ENCODE results near the gene TXN. TPM values are rescaled to one million over a fixed set of nuclear protein-coding genes. Genes with fewer than 3 reads are reported as not detected.
"Not testable (repeated sequence)": the region's sequence is repeated elsewhere in the genome, so short reads cannot be mapped to it uniquely, and the experiment has no call there.

Gene TXN
- total and polyA plus RNA-seq, 4 experiments from 2014 or later: 45.6 to 267 (median 122) TPM

DNA sequence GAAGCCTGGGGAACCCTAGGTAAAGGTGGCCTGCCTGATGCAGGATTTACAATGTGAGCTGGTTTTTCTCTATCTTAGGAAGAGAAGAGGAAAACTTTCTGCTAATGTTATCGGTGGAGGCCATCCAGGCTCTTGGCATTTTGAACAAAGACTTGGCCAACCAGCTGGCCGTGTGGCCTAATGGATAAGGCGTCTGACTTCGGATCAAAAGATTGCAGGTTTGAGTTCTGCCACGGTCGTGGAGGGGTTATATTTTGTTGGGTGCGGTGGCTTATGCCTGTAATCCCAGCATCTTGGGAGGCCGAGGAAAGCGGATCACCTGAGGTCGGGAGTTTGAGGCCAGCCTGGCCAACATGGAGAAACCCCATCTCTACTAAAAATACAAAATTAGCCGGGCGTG is 58.0 kb downstream of the TXN start:
- Histone ChIP-seq H3K36me3 (ENCODE audit: insufficient read depth, low read length) (no peaks in the 10 kb centered on the region), H3K4me1 (ENCODE audit: insufficient read depth, low read length) (no peaks in the 10 kb centered on the region), H3K27me3 (ENCODE audit: insufficient read depth, low read length) (no peaks in the 10 kb centered on the region), H3K27ac (ENCODE audit: low read depth, low read length) (no peak overlapping the region), H3K9me3 (ENCODE audit: control insufficient read depth in 1 of 2, low read length in 2 of 2) (no peaks in the 10 kb centered on the region), H3K4me3 (ENCODE audit: low read length in 2 of 2) (no peak overlapping the region)
- no peaks in the 10 kb centered on the region for H3K4me1 Mint-ChIP-seq
- no peak overlapping the region for H3K4me3 Mint-ChIP-seq
- DNase-seq: no peak
- ChIA-PET POLR2A (ENCODE audit: partially characterized antibody) (no interaction called here), CTCF (ENCODE audit: partially characterized antibody) (interaction anchor here (0.8 to 1.5 kb wide), 4 partner anchors 9 to 15 kb away, joined by 3 read pairs; no protein-coding TSS in a partner anchor)
- intact Hi-C loops (cut with micrococcal nuclease): no loop called here
- H3K36me3 Mint-ChIP-seq: no peaks in the 10 kb centered on the region
- H3K27me3 Mint-ChIP-seq: peaks cover 2 to 4% of the 10 kb centered on the region in 2 donors
- no peaks in the 10 kb centered on the region for H3K9me3 Mint-ChIP-seq
- no peak overlapping the region for H3K27ac Mint-ChIP-seq

DNA sequence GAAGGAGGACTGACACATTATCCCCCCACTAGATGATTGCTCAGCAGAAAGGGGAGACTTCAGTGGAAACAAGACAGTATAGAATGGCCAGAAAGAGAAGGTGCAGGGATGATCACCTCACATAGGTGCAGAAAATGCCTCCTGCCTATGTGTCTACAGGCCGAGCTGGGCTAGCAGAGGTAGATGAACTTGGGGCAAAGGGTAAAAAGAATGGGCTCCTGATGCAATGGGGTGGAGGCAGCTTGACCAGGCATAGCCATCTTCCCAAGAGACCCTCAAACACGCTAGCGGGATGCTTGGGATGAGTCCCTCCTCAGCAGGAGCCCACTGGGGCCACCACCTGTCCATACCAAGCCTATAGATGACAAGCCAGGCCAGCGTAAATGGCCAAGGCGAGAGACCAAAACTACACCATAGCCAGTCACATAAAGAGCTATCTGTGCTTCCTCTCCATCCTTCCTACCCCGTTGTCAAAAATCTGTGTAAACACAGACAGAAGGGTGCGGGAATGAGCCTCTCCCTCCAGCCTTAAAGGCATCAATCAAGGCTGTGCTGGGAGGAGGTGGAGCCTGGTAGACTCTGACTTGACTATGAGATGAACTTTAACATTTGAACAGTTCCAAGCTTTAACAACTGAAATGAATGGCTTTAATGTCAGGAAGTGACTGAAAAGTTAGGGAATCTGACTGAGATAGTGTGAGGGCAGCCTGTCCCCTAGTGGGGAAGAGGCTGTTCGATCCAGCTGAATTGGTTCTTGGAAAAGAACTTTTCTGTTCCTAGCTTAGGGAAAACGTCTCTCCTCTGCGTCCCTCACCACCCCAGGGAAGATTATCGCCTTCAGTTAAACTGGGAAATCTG is 58.7 kb downstream of the TXN start:
- POLR2A ChIA-PET (ENCODE audit: partially characterized antibody): no interaction called here
- H3K36me3 Mint-ChIP-seq: no peaks in the 10 kb centered on the region
- intact Hi-C loops (cut with micrococcal nuclease): no loop called here

DNA sequence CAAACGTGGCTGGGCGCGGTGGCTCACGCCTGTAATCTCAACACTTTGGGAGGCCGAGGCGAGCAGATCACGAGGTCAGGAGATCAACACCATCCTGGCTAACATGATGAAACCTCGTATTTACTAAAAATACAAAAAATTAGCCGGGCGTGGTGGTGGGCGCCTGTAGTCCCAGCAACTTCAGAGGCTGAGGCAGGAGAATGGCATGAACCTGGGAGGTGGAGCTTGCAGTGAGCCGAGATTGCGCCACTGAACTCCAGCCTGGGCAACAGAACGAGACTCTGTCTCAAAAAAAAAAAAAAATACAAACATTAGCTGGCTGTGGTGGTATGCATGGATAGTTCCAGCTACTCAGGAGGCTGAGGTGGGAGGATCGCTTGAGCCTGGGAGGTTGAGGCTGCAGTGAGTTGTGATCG is 60.2 kb downstream of the TXN start:
- H3K27ac Mint-ChIP-seq; H3K36me3 ChIP-seq (ENCODE audit: insufficient read depth, low read length); H3K4me1 ChIP-seq (ENCODE audit: insufficient read depth, low read length); H3K4me3 Mint-ChIP-seq; DNase-seq; H3K27me3 ChIP-seq (ENCODE audit: insufficient read depth, low read length); H3K9me3 Mint-ChIP-seq; H3K36me3 Mint-ChIP-seq; intact Hi-C loops (cut with micrococcal nuclease); H3K27ac ChIP-seq (ENCODE audit: low read depth, low read length); H3K4me1 Mint-ChIP-seq; H3K27me3 Mint-ChIP-seq; POLR2A ChIA-PET (ENCODE audit: partially characterized antibody); H3K9me3 ChIP-seq (ENCODE audit: control insufficient read depth in 1 of 2, low read length in 2 of 2); H3K4me3 ChIP-seq (ENCODE audit: low read length in 2 of 2): not testable (repeated sequence)
- CTCF ChIA-PET (ENCODE audit: partially characterized antibody): interaction anchor here (1.1 to 2.1 kb wide), 2 partner anchors 9 to 12 kb away, joined by 4 to 13 read pairs; no protein-coding TSS in a partner anchor

More for the DNA sequence above, 58.7 kb downstream of the TXN start:
- Mint-ChIP-seq H3K27me3 (peaks cover 4 to 8% of the 10 kb centered on the region in 2 donors), H3K4me3 (no peak overlapping the region), H3K9me3 (no peaks in the 10 kb centered on the region), H3K27ac (no peak overlapping the region), H3K4me1 (no peaks in the 10 kb centered on the region)
- Histone ChIP-seq H3K27me3 (ENCODE audit: insufficient read depth, low read length) (no peaks in the 10 kb centered on the region), H3K4me3 (ENCODE audit: low read length in 2 of 2) (no peak overlapping the region), H3K27ac (ENCODE audit: low read depth, low read length) (no peak overlapping the region), H3K9me3 (ENCODE audit: control insufficient read depth in 1 of 2, low read length in 2 of 2) (no peaks in the 10 kb centered on the region), H3K36me3 (ENCODE audit: insufficient read depth, low read length) (no peaks in the 10 kb centered on the region), H3K4me1 (ENCODE audit: insufficient read depth, low read length) (no peaks in the 10 kb centered on the region)
- no peak for DNase-seq
- CTCF ChIA-PET (ENCODE audit: partially characterized antibody): interaction anchor here (0.8 to 1.5 kb wide), 4 partner anchors 9 to 15 kb away, joined by 3 read pairs; no protein-coding TSS in a partner anchor

Other genes with a start within 250 kb of the TXN start
- not detected for gene C9orf152, start 48.3 kb downstream of the TXN start, total RNA-seq
- not detected for gene C9orf152, start 48.3 kb downstream of the TXN start, polyA plus RNA-seq
- not detected for gene TXNDC8, start 81.4 kb upstream of the TXN start, total RNA-seq
- not detected for gene TXNDC8, start 81.4 kb upstream of the TXN start, polyA plus RNA-seq